K562 (cell line): ENCODE data around the gene SPATA2. TPM values are rescaled to one million over a fixed set of nuclear protein-coding genes. Genes with fewer than 3 reads are reported as not detected.

Experiments
- ATF1 ChIP-seq, 2 experiments: fragments of 450-650 bp in 1 of 2; IDR thresholded peaks; 2 replicates each; pipeline ENCODE4 v1.6.1; 2016; ENCODE audit warnings: missing compliant biosample characterization in 1 of 2, missing genetic modification characterization in 1 of 2
- CCNT2 ChIP-seq: IDR thresholded peaks from 2 replicates; pipeline ENCODE4 v1.6.1; 2011; ENCODE audit warnings: borderline replicate concordance, low read depth, mild to moderate bottlenecking, moderate library complexity, mixed read lengths, low read length; ENCODE audit not compliant: insufficient read length; ENCODE audit errors: extremely low read depth
- HMGN3 ChIP-seq: IDR thresholded peaks from 2 replicates; pipeline ENCODE4 v1.6.1; 2011; ENCODE audit warnings: borderline replicate concordance, low read depth, mild to moderate bottlenecking, mixed read lengths, low read length; ENCODE audit not compliant: insufficient read length; ENCODE audit errors: extremely low read depth
- RCOR1 ChIP-seq, 2 experiments: IDR thresholded peaks; 2 replicates each; pipeline ENCODE4 v1.6.1; 2012; ENCODE audit warnings: low read depth in 2 of 2, low read length in 2 of 2, borderline replicate concordance in 1 of 2, improper control_type of control experiment in 1 of 2
- SAP30 ChIP-seq: fragments of 200-600 bp; sonication (generic); IDR thresholded peaks from 2 replicates; pipeline ENCODE4 v1.6.1; 2012; ENCODE audit warnings: borderline replicate concordance, low read depth, mild to moderate bottlenecking, moderate library complexity, low read length, control low read depth, inconsistent platforms; ENCODE audit not compliant: insufficient read depth, poor library complexity, severe bottlenecking
- TBL1XR1 ChIP-seq, 2 experiments: IDR thresholded peaks; 2 replicates each; pipeline ENCODE4 v1.6.1; 2012; ENCODE audit warnings: improper control_type of control experiment in 2 of 2, low read length in 2 of 2, mild to moderate bottlenecking in 1 of 2
- TOE1 ChIP-seq, 2 experiments: fragments of 450-650 bp in 1 of 2; sonication (generic) in 1 of 2; formaldehyde crosslinking in 1 of 2; IDR thresholded peaks; 2 replicates each; pipeline versions ENCODE4 v1.7.1 to v1.8.0; 2016 to 2022; ENCODE audit warnings: borderline replicate concordance in 2 of 2, mild to moderate bottlenecking in 2 of 2, antibody characterized with exemption in 1 of 2, inconsistent platforms in 1 of 2, low read depth in 1 of 2, missing genetic modification reagents in 1 of 2, moderate library complexity in 1 of 2
- WHSC1 ChIP-seq: IDR thresholded peaks from one replicate; pipeline ENCODE4 v1.6.1; 2012; ENCODE audit warnings: low read length, control low read depth, inconsistent platforms
- ZSCAN32 ChIP-seq: fragments of 450-650 bp; formaldehyde crosslinking; IDR thresholded peaks from 2 replicates; pipeline ENCODE4 v1.4.0; 2020; ENCODE audit warnings: mild to moderate bottlenecking, moderate library complexity
- polyA plus RNA-seq, 8 experiments: library from polyadenylated mRNA; depleted of rRNA in 4 of 8; stranded (reverse) in 5 of 8; unstranded in 3 of 8; fragments of >200 nt; fragmentation: Nextera tagmentation in 2 of 8; fragmentation: Illumina TruSeq in 1 of 8; extraction: Ambion mirVana in 2 of 8; extraction: Trizol in 1 of 8; gene quantifications; 2 replicates each; pipeline versions ENCODE4 v1.2.1 to v1.2.3, GENCODE V29; 2011 to 2014; ENCODE audit warnings: inconsistent platforms in 1 of 8, missing spikeins in 1 of 8
- total RNA-seq, 7 experiments: library from RNA; depleted of rRNA in 6 of 7; stranded (reverse); fragments of >200 nt in 6 of 7; fragmentation: Illumina TruSeq in 2 of 7; extraction: Trizol in 2 of 7; gene quantifications; 2 replicates each; pipeline versions ENCODE4 v1.2.1 to v1.2.3, GENCODE V29; 2011 to 2021; ENCODE audit warnings: low replicate concordance in 1 of 7
- TF ChIP-seq, protein P1 (sequence below): fragments of 250-450 bp; sonication (Bioruptor Pico); IDR thresholded peaks from 2 replicates; pipeline ENCODE4 v1.4.0; 2020
- TF ChIP-seq, protein P2 (sequence below): fragments of 250-450 bp; sonication (Bioruptor Pico); IDR thresholded peaks from 2 replicates; pipeline ENCODE4 v1.4.0; 2020; ENCODE audit warnings: mild to moderate bottlenecking
- TF ChIP-seq, protein P3 (sequence below), 2 experiments: fragments of 450-650 bp in 1 of 2; sonication (generic) in 1 of 2; formaldehyde crosslinking in 1 of 2; IDR thresholded peaks in 1 of 2; conservative IDR thresholded peaks in 1 of 2; 2 replicates each; pipeline versions ENCODE4 v1.6.1 to v1.8.1; 2016 to 2023; ENCODE audit warnings: mild to moderate bottlenecking in 2 of 2, moderate library complexity in 2 of 2, inconsistent platforms in 1 of 2, missing genetic modification reagents in 1 of 2

The SPATA2 gene
- total and polyA plus RNA-seq, 9 of the 15 experiments (the other 6 are each of a cell fraction or from before 2014, with no cell fraction given): 0.46 to 8.2 (median 2.7) TPM

DNA sequence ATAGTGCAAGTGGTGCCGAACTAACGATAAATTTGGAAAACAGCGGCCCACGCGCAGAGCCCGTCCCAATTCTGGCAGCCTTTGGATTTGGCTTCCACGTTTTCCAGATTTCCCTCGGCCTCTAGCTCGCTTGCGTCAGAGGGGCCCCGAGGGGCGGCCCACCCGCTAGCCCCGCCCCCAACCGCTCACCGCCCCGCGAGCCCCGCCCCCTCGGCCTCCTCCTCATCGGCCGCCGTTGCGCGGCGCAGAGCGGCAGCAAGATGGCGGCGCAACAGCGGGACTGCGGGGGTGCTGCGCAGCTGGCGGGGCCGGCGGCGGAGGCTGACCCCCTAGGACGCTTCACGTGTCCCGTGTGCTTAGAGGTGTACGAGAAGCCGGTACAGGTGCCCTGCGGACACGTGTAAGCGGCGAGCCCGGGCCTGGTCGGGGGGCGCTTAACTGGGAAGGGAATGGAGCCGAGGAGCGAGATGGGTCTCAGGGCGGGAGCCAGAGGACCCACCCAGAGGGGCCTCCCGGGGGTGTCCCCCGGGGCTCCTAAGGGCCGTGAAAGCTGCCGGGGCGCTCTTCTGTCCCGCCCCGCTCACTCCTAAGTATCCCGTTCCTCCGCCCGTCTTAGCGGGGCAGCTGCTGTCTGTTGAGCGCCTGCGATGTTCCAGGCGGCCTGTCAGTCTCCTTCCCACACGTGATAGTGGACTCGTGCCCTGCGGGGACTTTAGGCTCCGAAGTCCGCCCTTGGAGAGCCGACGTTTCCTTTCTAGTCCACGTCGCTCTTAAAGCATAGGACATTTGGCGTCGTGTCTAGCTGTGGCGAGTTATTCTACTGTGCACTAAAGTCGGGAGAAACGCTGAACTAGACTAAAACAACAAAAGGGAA lies 21.1 kb upstream of the SPATA2 start, which contains the start of gene RNF114 (continued):
- TF ChIP-seq, protein P1, sequence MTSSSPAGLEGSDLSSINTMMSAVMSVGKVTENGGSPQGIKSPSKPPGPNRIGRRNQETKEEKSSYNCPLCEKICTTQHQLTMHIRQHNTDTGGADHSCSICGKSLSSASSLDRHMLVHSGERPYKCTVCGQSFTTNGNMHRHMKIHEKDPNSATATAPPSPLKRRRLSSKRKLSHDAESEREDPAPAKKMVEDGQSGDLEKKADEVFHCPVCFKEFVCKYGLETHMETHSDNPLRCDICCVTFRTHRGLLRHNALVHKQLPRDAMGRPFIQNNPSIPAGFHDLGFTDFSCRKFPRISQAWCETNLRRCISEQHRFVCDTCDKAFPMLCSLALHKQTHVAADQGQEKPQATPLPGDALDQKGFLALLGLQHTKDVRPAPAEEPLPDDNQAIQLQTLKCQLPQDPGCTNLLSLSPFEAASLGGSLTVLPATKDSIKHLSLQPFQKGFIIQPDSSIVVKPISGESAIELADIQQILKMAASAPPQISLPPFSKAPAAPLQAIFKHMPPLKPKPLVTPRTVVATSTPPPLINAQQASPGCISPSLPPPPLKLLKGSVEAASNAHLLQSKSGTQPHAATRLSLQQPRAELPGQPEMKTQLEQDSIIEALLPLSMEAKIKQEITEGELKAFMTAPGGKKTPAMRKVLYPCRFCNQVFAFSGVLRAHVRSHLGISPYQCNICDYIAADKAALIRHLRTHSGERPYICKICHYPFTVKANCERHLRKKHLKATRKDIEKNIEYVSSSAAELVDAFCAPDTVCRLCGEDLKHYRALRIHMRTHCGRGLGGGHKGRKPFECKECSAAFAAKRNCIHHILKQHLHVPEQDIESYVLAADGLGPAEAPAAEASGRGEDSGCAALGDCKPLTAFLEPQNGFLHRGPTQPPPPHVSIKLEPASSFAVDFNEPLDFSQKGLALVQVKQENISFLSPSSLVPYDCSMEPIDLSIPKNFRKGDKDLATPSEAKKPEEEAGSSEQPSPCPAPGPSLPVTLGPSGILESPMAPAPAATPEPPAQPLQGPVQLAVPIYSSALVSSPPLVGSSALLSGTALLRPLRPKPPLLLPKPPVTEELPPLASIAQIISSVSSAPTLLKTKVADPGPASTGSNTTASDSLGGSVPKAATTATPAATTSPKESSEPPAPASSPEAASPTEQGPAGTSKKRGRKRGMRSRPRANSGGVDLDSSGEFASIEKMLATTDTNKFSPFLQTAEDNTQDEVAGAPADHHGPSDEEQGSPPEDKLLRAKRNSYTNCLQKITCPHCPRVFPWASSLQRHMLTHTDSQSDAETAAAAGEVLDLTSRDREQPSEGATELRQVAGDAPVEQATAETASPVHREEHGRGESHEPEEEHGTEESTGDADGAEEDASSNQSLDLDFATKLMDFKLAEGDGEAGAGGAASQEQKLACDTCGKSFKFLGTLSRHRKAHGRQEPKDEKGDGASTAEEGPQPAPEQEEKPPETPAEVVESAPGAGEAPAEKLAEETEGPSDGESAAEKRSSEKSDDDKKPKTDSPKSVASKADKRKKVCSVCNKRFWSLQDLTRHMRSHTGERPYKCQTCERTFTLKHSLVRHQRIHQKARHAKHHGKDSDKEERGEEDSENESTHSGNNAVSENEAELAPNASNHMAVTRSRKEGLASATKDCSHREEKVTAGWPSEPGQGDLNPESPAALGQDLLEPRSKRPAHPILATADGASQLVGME (CRISPR knock-in tag): no peak
- TF ChIP-seq WHSC1 (no peak), SAP30 (peak; percentile 82), ATF1 (CRISPR knock-in tag; IDR thresholded peaks at IDR 0.05) (no peak), ATF1 (tag; IDR thresholded peaks at IDR 0.05) (0 out of 2 replicates have a peak, but pooled peaks have one; percentile 45), HMGN3 (peak; percentile 35), TBL1XR1 (IDR thresholded peaks at IDR 0.05; ENCODE audit: low read length in 2 of 2) (peak in 1 of 2 experiments; percentile 54; a peak in 2 of 4 replicates), CCNT2 (peak; percentile 42), RCOR1 (IDR thresholded peaks at IDR 0.05; ENCODE audit: borderline replicate concordance in 1 of 2, low read depth in 2 of 2, low read length in 2 of 2) (no peak), TOE1 (IDR thresholded peaks at IDR 0.05; ENCODE audit: borderline replicate concordance) (peak; percentile 86), TOE1 (CRISPR knock-in tag; IDR thresholded peaks at IDR 0.05; ENCODE audit: borderline replicate concordance, low read depth) (no peak), ZSCAN32 (no peak)
- TF ChIP-seq, protein P2, sequence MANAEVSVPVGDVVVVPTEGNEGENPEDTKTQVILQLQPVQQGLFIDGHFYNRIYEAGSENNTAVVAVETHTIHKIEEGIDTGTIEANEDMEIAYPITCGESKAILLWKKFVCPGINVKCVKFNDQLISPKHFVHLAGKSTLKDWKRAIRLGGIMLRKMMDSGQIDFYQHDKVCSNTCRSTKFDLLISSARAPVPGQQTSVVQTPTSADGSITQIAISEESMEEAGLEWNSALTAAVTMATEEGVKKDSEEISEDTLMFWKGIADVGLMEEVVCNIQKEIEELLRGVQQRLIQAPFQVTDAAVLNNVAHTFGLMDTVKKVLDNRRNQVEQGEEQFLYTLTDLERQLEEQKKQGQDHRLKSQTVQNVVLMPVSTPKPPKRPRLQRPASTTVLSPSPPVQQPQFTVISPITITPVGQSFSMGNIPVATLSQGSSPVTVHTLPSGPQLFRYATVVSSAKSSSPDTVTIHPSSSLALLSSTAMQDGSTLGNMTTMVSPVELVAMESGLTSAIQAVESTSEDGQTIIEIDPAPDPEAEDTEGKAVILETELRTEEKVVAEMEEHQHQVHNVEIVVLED (CRISPR knock-in tag): peak; percentile 47; the same call in 1 of the 2 replicates
- TF ChIP-seq, protein P3, sequence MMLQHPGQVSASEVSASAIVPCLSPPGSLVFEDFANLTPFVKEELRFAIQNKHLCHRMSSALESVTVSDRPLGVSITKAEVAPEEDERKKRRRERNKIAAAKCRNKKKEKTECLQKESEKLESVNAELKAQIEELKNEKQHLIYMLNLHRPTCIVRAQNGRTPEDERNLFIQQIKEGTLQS (IDR thresholded peaks at IDR 0.05): peak; percentile 67
- TF ChIP-seq, protein P3 (CRISPR knock-in tag; conservative IDR thresholded peaks at IDR 0.05): no peak
